Mucosa of descending colon (tissue), 3 donors: ENCODE data around the gene SULT1C2. TPM values are rescaled to one million over a fixed set of nuclear protein-coding genes. Genes with fewer than 3 reads are reported as not detected.
A peak's percentile ranks its signal among the peaks of the same experiment; 100 is the strongest.

Experiments
- ATAC-seq: fragments of 200-7000 bp; cut with Tn5 transposase; one replicate; pipeline ENCODE4 v1.9.1; 2020; ENCODE audit warnings: mild to moderate bottlenecking, moderate library complexity
- DNase-seq, 3 donors: peaks; one replicate each; pipeline ENCODE4 v3.0.0-alpha.2; 2020
- H3K36me3 ChIP-seq: fragments of 200-600 bp; one replicate; pipeline ENCODE4 v1.8.0; 2021; ENCODE audit warnings: low read depth, mild to moderate bottlenecking
- H3K4me1 ChIP-seq: fragments of 200-600 bp; one replicate; pipeline ENCODE4 v1.8.0; 2021; ENCODE audit warnings: low read depth, mild to moderate bottlenecking
- H3K4me3 ChIP-seq: fragments of 200-600 bp; one replicate; pipeline ENCODE4 v1.8.0; 2021; ENCODE audit warnings: mild to moderate bottlenecking
- H3K9me3 ChIP-seq: fragments of 200-600 bp; one replicate; pipeline ENCODE4 v1.8.0; 2021; ENCODE audit warnings: mild to moderate bottlenecking
- CTCF ChIP-seq: fragments of 200-600 bp; IDR thresholded peaks from one replicate; pipeline ENCODE4 v1.8.0; 2022; ENCODE audit warnings: antibody characterized with exemption, mild to moderate bottlenecking
- intact Hi-C, 2 donors: fragments of 100-400 bp; cut with DNase I in 1 of 2; cut with micrococcal nuclease in 1 of 2; formaldehyde crosslinking; loops; one replicate each; pipeline versions ENCODE4 v1.11.0 to v1.11.1; 2022; cut with DNase I, micrococcal nuclease
- total RNA-seq, 3 donors: library from RNA; stranded (reverse); fragmentation: NEBNext Ultra II Directional in 2 of 3; extraction: Animal tissue kit (Norgen Biotek cat#: 25700) in 2 of 3; gene quantifications; one replicate each; pipeline versions ENCODE4 v1.2.1 to v1.2.4, GENCODE V29; 2021 to 2023
- donor health status: DM: no; HTN: no; CAD: no; lungs with moderate emphysema.
- donor health status: DM: no; HTN: no; CAD: no.
- donor health status: DM: no; HTN: yes; CAD: no.

Gene SULT1C2
- total RNA-seq, 3 donors from 2014 or later: 0.52 to 10.5 TPM; not detected in 1

GRCh38 chr2:108253106-108253505, 35.6 kb upstream of the SULT1C2 start:
- ATAC-seq (no peak), DNase-seq (no peak)
- TF ChIP-seq CTCF: no peak
- Histone ChIP-seq H3K9me3 (no peaks in the 10 kb centered on the region), H3K4me1 (no peaks in the 10 kb centered on the region), H3K36me3 (no peaks in the 10 kb centered on the region), H3K4me3 (no peak overlapping the region)
- intact Hi-C loops: no loop called here

GRCh38 chr2:108257757-108258331, 30.9 kb upstream of the SULT1C2 start:
- intact Hi-C loops: no loop called here
- Histone ChIP-seq H3K36me3 (no peaks in the 10 kb centered on the region), H3K4me1 (no peaks in the 10 kb centered on the region), H3K4me3 (no peak overlapping the region), H3K9me3 (no peaks in the 10 kb centered on the region)
- DNase-seq: no peak
- peak; percentile 72 for ATAC-seq
- TF ChIP-seq CTCF: no peak

GRCh38 chr2:108260773-108261172, 27.9 kb upstream of the SULT1C2 start:
- no peaks in the 10 kb centered on the region for H3K4me1 ChIP-seq
- no peak for DNase-seq
- intact Hi-C loops: no loop called here
- TF ChIP-seq CTCF: no peak
- H3K9me3 ChIP-seq: no peaks in the 10 kb centered on the region
- H3K36me3 ChIP-seq: no peaks in the 10 kb centered on the region
- H3K4me3 ChIP-seq: no peak overlapping the region
- ATAC-seq: no peak

GRCh38 chr2:108262036-108262435, 26.7 kb upstream of the SULT1C2 start:
- intact Hi-C loops: no loop called here
- no peak for DNase-seq
- TF ChIP-seq CTCF: no peak
- no peaks in the 10 kb centered on the region for H3K9me3 ChIP-seq
- no peaks in the 10 kb centered on the region for H3K4me1 ChIP-seq
- no peak overlapping the region for H3K4me3 ChIP-seq
- no peak for ATAC-seq
- no peaks in the 10 kb centered on the region for H3K36me3 ChIP-seq

- no peaks in the 10 kb centered on the region for H3K9me3 ChIP-seq
- ATAC-seq (no peak), DNase-seq (no peak)
- intact Hi-C loops: no loop called here
- TF ChIP-seq CTCF: no peak
- peaks cover 3% of the 10 kb centered on the region for H3K4me1 ChIP-seq
- H3K36me3 ChIP-seq: no peaks in the 10 kb centered on the region
- no peak overlapping the region for H3K4me3 ChIP-seq
These were observed 25.3 kb upstream of the SULT1C2 start for GRCh38 chr2:108263401-108263800.

- H3K9me3 ChIP-seq: no peaks in the 10 kb centered on the region
- DNase-seq: no peak
- H3K4me1 ChIP-seq: peaks cover 12% of the 10 kb centered on the region
- no peak overlapping the region for H3K4me3 ChIP-seq
- intact Hi-C loops: no loop called here
- peak; percentile 42 for ATAC-seq
- H3K36me3 ChIP-seq: no peaks in the 10 kb centered on the region
- TF ChIP-seq CTCF: no peak
These were observed 22.5 kb upstream of the SULT1C2 start for GRCh38 chr2:108266218-108266617.
